ENCODE results near the gene RGS9. TPM values are rescaled to one million over a fixed set of nuclear protein-coding genes. Genes with fewer than 3 reads are reported as not detected.

The RGS9 gene
- total and polyA plus RNA-seq, 2 of the 13 experiments (the other 11 are each of a cell fraction or from before 2014, with no cell fraction given) = 0.44 to 0.74 TPM

DNA sequence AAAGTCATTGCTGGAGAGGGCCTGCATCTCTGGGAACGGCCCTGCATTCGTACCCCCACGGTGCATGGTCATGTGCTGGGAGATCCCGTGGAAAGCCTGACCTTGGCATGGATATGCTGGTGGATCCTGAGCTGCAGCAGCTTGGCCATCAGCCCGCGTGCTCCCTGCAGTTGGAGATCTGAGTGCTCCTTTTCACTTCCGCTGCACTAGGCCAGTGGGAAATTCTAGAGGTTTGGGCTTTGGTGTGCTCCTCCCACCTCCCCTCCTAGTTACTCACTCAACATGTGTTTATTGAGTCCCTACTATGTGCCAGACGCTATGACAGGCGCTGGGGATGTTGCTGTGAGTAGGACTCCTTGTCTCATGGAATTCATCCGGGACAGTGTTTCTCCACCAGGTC lies 91.1 kb downstream of the RGS9 start:
- Histone ChIP-seq H3K27ac (ENCODE audit: extremely low read length, insufficient read depth, low read length) (no peak overlapping the region), H3K4me3 (replicated peaks in 1 of 3; ENCODE audit: insufficient read depth in 1 of 3, low read depth in 2 of 3, low read length in 3 of 3) (no peak overlapping the region), H3K4me2 (ENCODE audit: low read depth, low read length) (no peak overlapping the region), H3K36me3 (replicated peaks in 1 of 2; ENCODE audit: control insufficient read depth in 1 of 2, insufficient read depth in 2 of 2, low read length in 2 of 2) (no peaks in the 10 kb centered on the region), H3K27me3 (ENCODE audit: control insufficient read depth in 1 of 2, insufficient read depth in 2 of 2, low read length in 2 of 2) (peaks cover 8 to 22% of the 10 kb centered on the region in 2 experiments; a peak in 4 of 5 replicates), H4K20me1 (ENCODE audit: insufficient read depth, low read length) (no peaks in the 10 kb centered on the region), H3K4me1 (ENCODE audit: insufficient read depth, low read length) (no peaks in the 10 kb centered on the region), H2AFZ (ENCODE audit: low read length) (no peak overlapping the region), H3K9ac (ENCODE audit: insufficient read depth, low read depth, low read length) (no peak overlapping the region), H3K79me2 (ENCODE audit: insufficient read depth, low read length) (no peaks in the 10 kb centered on the region), H3K9me3 (ENCODE audit: low read length) (no peaks in the 10 kb centered on the region)
- in situ Hi-C loops (cut with HindIII; ENCODE audit: extremely low pct_ligation_motif_present, low pct_unique_long_range_greater_than_20kb) = no loop called here
- DNase-seq (ENCODE audit: low spot score) (no peak), ATAC-seq (no peak), FAIRE-seq (no peak)
- intact Hi-C loops (cut with micrococcal nuclease; ENCODE audit: unreplicated experiment) = no loop called here
- BruUV-seq (replicated peaks) = no TSS peak
- TF ChIP-seq ZNF263 (CRISPR knock-in tag; IDR thresholded peaks at IDR 0.05) = peak; percentile 59; the same call in 1 of the 2 replicates
- TF ChIP-seq MATR3 (CRISPR knock-in tag; IDR thresholded peaks at IDR 0.05) = no peak
- 24% methylated on average over 9 of the region's 10 CpGs for WGBS (ENCODE audit: low lambda C conversion rate)
- CTCF ChIA-PET (ENCODE audit: low intra/inter-chr PET ratio, low total read pairs) = no interaction called here
- POLR2A ChIA-PET = no interaction called here

DNA sequence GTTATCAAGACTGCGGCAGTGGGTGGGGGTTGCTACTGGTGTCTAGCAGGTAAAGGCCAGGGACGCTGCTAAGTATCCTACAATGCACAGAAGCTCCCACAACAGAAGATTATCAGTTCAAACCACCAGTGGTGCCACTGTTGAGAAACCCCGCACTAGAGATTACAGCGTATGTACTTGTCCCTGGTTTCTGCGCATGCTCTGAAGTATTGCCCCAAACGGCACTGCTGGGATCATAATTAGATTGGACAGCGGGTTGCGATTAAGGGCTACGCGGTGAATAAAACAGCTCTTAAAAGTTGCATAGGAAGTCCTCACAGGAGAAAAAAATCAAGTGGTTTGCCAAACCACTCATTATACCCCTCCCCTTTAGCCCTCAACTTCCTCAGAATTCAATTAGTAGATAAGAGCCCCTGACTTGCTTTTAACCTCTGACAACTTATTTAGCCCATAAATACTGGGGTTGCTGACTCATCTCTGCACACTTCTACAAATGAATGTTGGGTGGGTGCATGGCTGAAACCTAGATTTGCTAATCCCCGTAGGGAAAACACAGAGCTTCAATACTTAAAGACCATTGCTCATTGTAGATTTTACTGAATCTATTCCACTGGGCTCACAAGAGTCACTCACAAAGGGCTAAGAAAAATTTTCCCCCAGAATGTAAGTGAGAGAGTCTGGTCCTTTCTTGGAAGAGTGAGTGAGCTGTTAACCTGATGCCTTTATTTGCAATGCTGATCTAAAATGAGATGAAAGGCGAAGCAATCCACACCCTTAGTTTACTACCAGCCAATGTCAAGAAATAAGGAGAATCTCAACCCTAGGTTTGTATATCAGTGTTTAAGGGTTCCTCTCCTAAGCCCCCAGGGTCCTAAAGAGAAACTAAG lies 91.8 kb downstream of the RGS9 start:
- DNase-seq (ENCODE audit: low spot score) (no peak), FAIRE-seq (no peak), ATAC-seq (no peak)
- Histone ChIP-seq H3K9ac (ENCODE audit: insufficient read depth, low read depth, low read length) (no peak overlapping the region), H3K4me2 (ENCODE audit: low read depth, low read length) (no peak overlapping the region), H3K27me3 (ENCODE audit: control insufficient read depth in 1 of 2, insufficient read depth in 2 of 2, low read length in 2 of 2) (peaks cover 8 to 22% of the 10 kb centered on the region in 2 experiments; a peak in 4 of 5 replicates), H2AFZ (ENCODE audit: low read length) (no peak overlapping the region), H3K4me3 (replicated peaks in 1 of 3; ENCODE audit: insufficient read depth in 1 of 3, low read depth in 2 of 3, low read length in 3 of 3) (no peak overlapping the region), H3K9me3 (ENCODE audit: low read length) (no peaks in the 10 kb centered on the region), H4K20me1 (ENCODE audit: insufficient read depth, low read length) (no peaks in the 10 kb centered on the region), H3K4me1 (ENCODE audit: insufficient read depth, low read length) (no peaks in the 10 kb centered on the region), H3K36me3 (replicated peaks in 1 of 2; ENCODE audit: control insufficient read depth in 1 of 2, insufficient read depth in 2 of 2, low read length in 2 of 2) (no peaks in the 10 kb centered on the region), H3K27ac (ENCODE audit: extremely low read length, insufficient read depth, low read length) (no peak overlapping the region), H3K79me2 (ENCODE audit: insufficient read depth, low read length) (no peaks in the 10 kb centered on the region)
- CTCF ChIA-PET (ENCODE audit: low intra/inter-chr PET ratio, low total read pairs) = interaction anchor here (1.3 kb wide), 1 partner anchor 937 kb away, joined by 4 read pairs; no protein-coding TSS in a partner anchor
- in situ Hi-C loops (cut with HindIII; ENCODE audit: extremely low pct_ligation_motif_present, low pct_unique_long_range_greater_than_20kb) = no loop called here
- POLR2A ChIA-PET = no interaction called here
- TF ChIP-seq ZNF703 (CRISPR knock-in tag; IDR thresholded peaks at IDR 0.05; ENCODE audit: borderline replicate concordance) = no peak
- TF ChIP-seq NFKB2 (CRISPR knock-in tag; IDR thresholded peaks at IDR 0.05; ENCODE audit: borderline replicate concordance) = no peak
- no peak for TF ChIP-seq ZNF33B (CRISPR knock-in tag; IDR thresholded peaks at IDR 0.05)
- intact Hi-C loops (cut with micrococcal nuclease; ENCODE audit: unreplicated experiment) = no loop called here
- BruUV-seq (replicated peaks) = no TSS peak
- WGBS (ENCODE audit: low lambda C conversion rate) = 71% methylated on average over 12 of the region's 12 CpGs

All from HepG2 (cell line).